ENCODE results near the gene KDM8.
"Not testable (repeated sequence)": the region's sequence is repeated elsewhere in the genome, so short reads cannot be mapped to it uniquely, and the experiment has no call there.

KDM8 gene

GRCh38 chr16:27200914-27201313, 2.4 kb upstream of the KDM8 start:
- not testable (repeated sequence) for H3K4me3 Mint-ChIP-seq, H3K9me3 Mint-ChIP-seq, H3K27me3 Mint-ChIP-seq, ATAC-seq, H3K36me3 Mint-ChIP-seq
- H3K27ac Mint-ChIP-seq: peak overlapping the region; percentile 85
- H3K4me1 Mint-ChIP-seq: peaks cover 53% of the 10 kb centered on the region

- Mint-ChIP-seq H3K27me3 (no peaks in the 10 kb centered on the region), H3K36me3 (no peaks in the 10 kb centered on the region), H3K4me1 (peaks cover 53% of the 10 kb centered on the region), H3K9me3 (peaks cover 3% of the 10 kb centered on the region), H3K4me3 (peak overlapping the region; percentile 92), H3K27ac (peak overlapping the region; percentile 95)
- peak; percentile 85 for ATAC-seq
Observed at GRCh38 chr16:27202923-27203506, 311 bp upstream of the KDM8 start.

- Mint-ChIP-seq H3K27ac (peak overlapping the region; percentile 95), H3K4me3 (peak overlapping the region; percentile 92), H3K9me3 (no peaks in the 10 kb centered on the region), H3K27me3 (no peaks in the 10 kb centered on the region), H3K36me3 (peaks cover 2% of the 10 kb centered on the region), H3K4me1 (peaks cover 39% of the 10 kb centered on the region)
- no peak for ATAC-seq
Observed at GRCh38 chr16:27204312-27204915, 1.1 kb downstream of the KDM8 start.

GRCh38 chr16:27205423-27206065, 2.2 kb downstream of the KDM8 start:
- H3K27ac Mint-ChIP-seq: no peak overlapping the region
- H3K4me3 Mint-ChIP-seq: no peak overlapping the region
- H3K9me3 Mint-ChIP-seq: no peaks in the 10 kb centered on the region
- H3K36me3 Mint-ChIP-seq: peaks cover 13% of the 10 kb centered on the region
- ATAC-seq: no peak
- H3K27me3 Mint-ChIP-seq: no peaks in the 10 kb centered on the region
- H3K4me1 Mint-ChIP-seq: peaks cover 28% of the 10 kb centered on the region

- peaks cover 15% of the 10 kb centered on the region for H3K36me3 Mint-ChIP-seq
- not testable (repeated sequence) for H3K4me3 Mint-ChIP-seq, H3K27ac Mint-ChIP-seq, H3K9me3 Mint-ChIP-seq, ATAC-seq, H3K27me3 Mint-ChIP-seq
- peaks cover 23% of the 10 kb centered on the region for H3K4me1 Mint-ChIP-seq
Observed at GRCh38 chr16:27207121-27207520, 3.8 kb downstream of the KDM8 start.

GRCh38 chr16:27208081-27208680, 4.9 kb downstream of the KDM8 start:
- ATAC-seq: no peak
- Mint-ChIP-seq H3K27ac (no peak overlapping the region), H3K9me3 (no peaks in the 10 kb centered on the region), H3K4me3 (no peak overlapping the region), H3K36me3 (peaks cover 15% of the 10 kb centered on the region), H3K27me3 (no peaks in the 10 kb centered on the region), H3K4me1 (peaks cover 18% of the 10 kb centered on the region)

GRCh38 chr16:27208796-27209195, 5.5 kb downstream of the KDM8 start:
- H3K27me3 Mint-ChIP-seq: no peaks in the 10 kb centered on the region
- peaks cover 16% of the 10 kb centered on the region for H3K36me3 Mint-ChIP-seq
- no peaks in the 10 kb centered on the region for H3K9me3 Mint-ChIP-seq
- ATAC-seq: no peak
- no peak overlapping the region for H3K27ac Mint-ChIP-seq
- H3K4me3 Mint-ChIP-seq: no peak overlapping the region
- H3K4me1 Mint-ChIP-seq: peaks cover 15% of the 10 kb centered on the region

- no peak for ATAC-seq
- H3K4me3 Mint-ChIP-seq: no peak overlapping the region
- H3K4me1 Mint-ChIP-seq: peaks cover 7% of the 10 kb centered on the region
- no peaks in the 10 kb centered on the region for H3K9me3 Mint-ChIP-seq
- H3K27ac Mint-ChIP-seq: no peak overlapping the region
- H3K36me3 Mint-ChIP-seq: peaks cover 24% of the 10 kb centered on the region
- H3K27me3 Mint-ChIP-seq: no peaks in the 10 kb centered on the region
Observed at GRCh38 chr16:27209591-27209990, 6.3 kb downstream of the KDM8 start.

GRCh38 chr16:27210174-27210573, 6.8 kb downstream of the KDM8 start:
- Mint-ChIP-seq H3K27me3 (no peaks in the 10 kb centered on the region), H3K4me3 (no peak overlapping the region), H3K9me3 (no peaks in the 10 kb centered on the region), H3K27ac (no peak overlapping the region), H3K36me3 (peaks cover 29% of the 10 kb centered on the region), H3K4me1 (peaks cover 4% of the 10 kb centered on the region)
- no peak for ATAC-seq

- H3K4me3 Mint-ChIP-seq: no peak overlapping the region
- ATAC-seq: no peak
- H3K27me3 Mint-ChIP-seq: no peaks in the 10 kb centered on the region
- H3K9me3 Mint-ChIP-seq: no peaks in the 10 kb centered on the region
- H3K4me1 Mint-ChIP-seq: no peaks in the 10 kb centered on the region
- peaks cover 38% of the 10 kb centered on the region for H3K36me3 Mint-ChIP-seq
- H3K27ac Mint-ChIP-seq: no peak overlapping the region
Observed at GRCh38 chr16:27211026-27211425, 7.7 kb downstream of the KDM8 start.

GRCh38 chr16:27214084-27214961, 11.0 kb downstream of the KDM8 start:
- Mint-ChIP-seq H3K4me3 (no peak overlapping the region), H3K4me1 (no peaks in the 10 kb centered on the region), H3K27ac (no peak overlapping the region), H3K27me3 (no peaks in the 10 kb centered on the region), H3K36me3 (peaks cover 61% of the 10 kb centered on the region), H3K9me3 (no peaks in the 10 kb centered on the region)
- ATAC-seq: no peak

GRCh38 chr16:27215660-27216059, 12.3 kb downstream of the KDM8 start:
- peaks cover 61% of the 10 kb centered on the region for H3K36me3 Mint-ChIP-seq
- no peak overlapping the region for H3K27ac Mint-ChIP-seq
- no peaks in the 10 kb centered on the region for H3K27me3 Mint-ChIP-seq
- ATAC-seq: no peak
- H3K4me3 Mint-ChIP-seq: no peak overlapping the region
- no peaks in the 10 kb centered on the region for H3K9me3 Mint-ChIP-seq
- no peaks in the 10 kb centered on the region for H3K4me1 Mint-ChIP-seq

GRCh38 chr16:27216297-27216885, 13.1 kb downstream of the KDM8 start:
- no peaks in the 10 kb centered on the region for H3K27me3 Mint-ChIP-seq
- H3K36me3 Mint-ChIP-seq: peaks cover 65% of the 10 kb centered on the region
- H3K9me3 Mint-ChIP-seq: no peaks in the 10 kb centered on the region
- H3K4me3 Mint-ChIP-seq: no peak overlapping the region
- no peak for ATAC-seq
- no peaks in the 10 kb centered on the region for H3K4me1 Mint-ChIP-seq
- H3K27ac Mint-ChIP-seq: no peak overlapping the region

- H3K4me3 Mint-ChIP-seq: no peak overlapping the region
- peaks cover 65% of the 10 kb centered on the region for H3K36me3 Mint-ChIP-seq
- no peaks in the 10 kb centered on the region for H3K4me1 Mint-ChIP-seq
- H3K27ac Mint-ChIP-seq: no peak overlapping the region
- no peaks in the 10 kb centered on the region for H3K9me3 Mint-ChIP-seq
- no peak for ATAC-seq
- H3K27me3 Mint-ChIP-seq: no peaks in the 10 kb centered on the region
Observed at GRCh38 chr16:27217256-27217655, 13.9 kb downstream of the KDM8 start.

GRCh38 chr16:27218756-27219155, 15.4 kb downstream of the KDM8 start:
- Mint-ChIP-seq H3K9me3 (no peaks in the 10 kb centered on the region), H3K4me3 (no peak overlapping the region), H3K27me3 (no peaks in the 10 kb centered on the region), H3K27ac (no peak overlapping the region), H3K36me3 (peaks cover 65% of the 10 kb centered on the region), H3K4me1 (no peaks in the 10 kb centered on the region)
- ATAC-seq: no peak
